Lung (tissue), 12 donors: ENCODE data around the gene KIAA0319L. TPM values are rescaled to one million over a fixed set of nuclear protein-coding genes. Genes with fewer than 3 reads are reported as not detected.

Experiments used
- ATAC-seq: fragments of 200-7000 bp; cut with Tn5 transposase; one replicate; pipeline ENCODE4 v1.9.1; 2020; ENCODE audit warnings: moderate number of reproducible peaks; ENCODE audit not compliant: insufficient read depth, low FRiP score
- DNase-seq, 3 donors: peaks; one replicate each; pipeline ENCODE4 v3.0.0-alpha.2; 2013 to 2017
- H3K27ac ChIP-seq, 2 donors: one replicate each; pipeline ENCODE4 v1.5.1; 2013; ENCODE audit warnings: mild to moderate bottlenecking in 2 of 2, moderate library complexity in 2 of 2, control low read depth in 1 of 2, inconsistent platforms in 1 of 2, low read depth in 1 of 2, low read length in 1 of 2
- H3K27me3 ChIP-seq, 3 donors: one replicate each; pipeline ENCODE4 v1.5.1; 2013; ENCODE audit warnings: low read length in 2 of 3; ENCODE audit not compliant: control insufficient read depth in 3 of 3, insufficient read depth in 3 of 3
- H3K36me3 ChIP-seq, 4 donors: one replicate each; pipeline ENCODE4 v1.5.1; 2013; ENCODE audit warnings: low read length in 4 of 4, mild to moderate bottlenecking in 1 of 4, moderate library complexity in 1 of 4; ENCODE audit not compliant: control insufficient read depth in 4 of 4, insufficient read depth in 4 of 4
- H3K4me1 ChIP-seq, 5 donors: one replicate each; pipeline ENCODE4 v1.5.1; 2013; ENCODE audit warnings: low read length in 5 of 5, mild to moderate bottlenecking in 2 of 5, moderate library complexity in 1 of 5; ENCODE audit not compliant: control insufficient read depth in 5 of 5, insufficient read depth in 5 of 5
- H3K4me3 ChIP-seq: one replicate; pipeline ENCODE4 v1.5.1; 2013; ENCODE audit warnings: mild to moderate bottlenecking, control low read depth, moderate library complexity
- H3K9ac ChIP-seq, 2 donors: one replicate each; pipeline ENCODE4 v1.5.1; 2013; ENCODE audit warnings: low read length in 2 of 2, control low read depth in 1 of 2; ENCODE audit not compliant: insufficient read depth in 1 of 2
- H3K9me3 ChIP-seq, 4 donors: one replicate each; pipeline ENCODE4 v1.5.1; 2013; ENCODE audit warnings: low read length in 3 of 4, mild to moderate bottlenecking in 1 of 4, moderate library complexity in 1 of 4; ENCODE audit not compliant: control insufficient read depth in 4 of 4, insufficient read depth in 3 of 4
- WGBS, 2 donors: extraction: QIAGEN DNeasy Blood & Tissue Kit; methylation state at CpG; one replicate each; pipeline ENCODE4 v1.1.7; 2013; 5-methylcytosine and 5-hydroxymethylcytosine counted together
- polyA plus RNA-seq, 2 donors: library from polyadenylated mRNA; stranded (reverse); fragments of 200-250 nt; gene quantifications; one replicate each; pipeline ENCODE4 v1.2.1, GENCODE V29; 2013
- total RNA-seq, 2 donors: library from RNA; depleted of rRNA in 1 of 2; stranded (reverse); fragments of >200 nt in 1 of 2; gene quantifications; one replicate each; pipeline ENCODE4 v1.2.1, GENCODE V29; 2014 to 2021
- TF ChIP-seq, protein P1 (sequence below): IDR thresholded peaks from 2 replicates; pipeline ENCODE4 v1.5.1; 2012; ENCODE audit warnings: mild to moderate bottlenecking; ENCODE audit errors: control extremely low read depth, extremely low read depth
- donor health status: control.
- donor health status: control.
- donor health status: Bipolar disorder and iron deficiency.
- donor health status: healthy.
- donor health status: DM: yes; HTN: yes; CAD: no.

KIAA0319L gene
- total and polyA plus RNA-seq, 4 donors, result 20.3 to 121 (median 60.9) TPM

DNA sequence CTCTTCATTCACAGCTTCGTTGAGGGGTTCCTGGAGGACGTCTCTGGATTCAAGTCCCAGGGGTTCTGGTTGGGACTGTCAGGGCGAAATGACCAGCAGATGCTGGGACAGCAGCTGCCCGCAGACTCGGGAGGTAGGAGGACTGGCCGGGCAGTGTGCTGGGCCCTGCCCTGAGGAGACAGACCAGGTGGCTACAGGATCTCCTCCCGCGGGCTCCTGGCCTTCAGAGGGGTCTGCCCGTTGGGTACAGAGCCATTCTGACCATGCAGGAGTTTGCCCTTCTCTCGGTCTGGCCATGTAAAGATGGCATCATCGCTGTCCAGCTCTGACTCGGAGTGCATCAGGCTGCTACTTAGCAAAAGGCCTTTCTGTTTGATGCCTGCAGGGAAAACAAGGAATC, 122.5 kb downstream of the KIAA0319L start:
- 92 to 94% methylated on average over 12 of the region's 12 CpGs for WGBS, 2 donors
- H3K4me3 ChIP-seq, result no peak overlapping the region
- no peaks in the 10 kb centered on the region for H3K4me1 ChIP-seq
- ATAC-seq (no peak), DNase-seq (no peak)
- H3K9me3 ChIP-seq, result no peaks in the 10 kb centered on the region
- TF ChIP-seq, protein P1, sequence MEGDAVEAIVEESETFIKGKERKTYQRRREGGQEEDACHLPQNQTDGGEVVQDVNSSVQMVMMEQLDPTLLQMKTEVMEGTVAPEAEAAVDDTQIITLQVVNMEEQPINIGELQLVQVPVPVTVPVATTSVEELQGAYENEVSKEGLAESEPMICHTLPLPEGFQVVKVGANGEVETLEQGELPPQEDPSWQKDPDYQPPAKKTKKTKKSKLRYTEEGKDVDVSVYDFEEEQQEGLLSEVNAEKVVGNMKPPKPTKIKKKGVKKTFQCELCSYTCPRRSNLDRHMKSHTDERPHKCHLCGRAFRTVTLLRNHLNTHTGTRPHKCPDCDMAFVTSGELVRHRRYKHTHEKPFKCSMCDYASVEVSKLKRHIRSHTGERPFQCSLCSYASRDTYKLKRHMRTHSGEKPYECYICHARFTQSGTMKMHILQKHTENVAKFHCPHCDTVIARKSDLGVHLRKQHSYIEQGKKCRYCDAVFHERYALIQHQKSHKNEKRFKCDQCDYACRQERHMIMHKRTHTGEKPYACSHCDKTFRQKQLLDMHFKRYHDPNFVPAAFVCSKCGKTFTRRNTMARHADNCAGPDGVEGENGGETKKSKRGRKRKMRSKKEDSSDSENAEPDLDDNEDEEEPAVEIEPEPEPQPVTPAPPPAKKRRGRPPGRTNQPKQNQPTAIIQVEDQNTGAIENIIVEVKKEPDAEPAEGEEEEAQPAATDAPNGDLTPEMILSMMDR, result no peak
- H3K27ac ChIP-seq, result no peak overlapping the region
- no peak overlapping the region for H3K9ac ChIP-seq
- H3K27me3 ChIP-seq, result no peaks in the 10 kb centered on the region
- peaks cover 6 to 47% (median 26%) of the 10 kb centered on the region in 4 donors for H3K36me3 ChIP-seq

DNA sequence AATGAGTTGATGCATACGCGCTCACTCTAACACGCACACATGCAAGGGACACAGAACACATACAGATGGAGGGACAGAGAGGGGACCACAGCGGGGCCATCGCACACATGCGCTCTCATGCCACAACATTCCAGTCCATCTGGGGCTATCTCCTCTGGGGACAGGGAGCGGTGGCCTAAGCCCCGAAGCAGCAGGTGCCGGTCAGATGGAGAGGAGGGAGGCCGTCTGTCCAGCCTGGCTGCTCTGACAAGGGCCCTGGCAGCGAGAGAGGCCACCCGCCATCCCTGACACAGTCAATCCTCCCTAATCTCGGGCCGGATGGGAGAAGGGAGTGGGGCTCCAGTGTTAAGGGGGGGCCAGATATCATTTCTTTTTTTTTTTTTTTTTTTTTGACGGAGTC, 123.5 kb downstream of the KIAA0319L start:
- Histone ChIP-seq H3K9ac (no peak overlapping the region), H3K36me3 (peaks cover 6 to 47% (median 22%) of the 10 kb centered on the region in 4 donors), H3K4me3 (no peak overlapping the region), H3K27ac (no peak overlapping the region), H3K27me3 (no peaks in the 10 kb centered on the region), H3K4me1 (no peaks in the 10 kb centered on the region), H3K9me3 (no peaks in the 10 kb centered on the region)
- DNase-seq, result no peak
- no peak for ATAC-seq
- TF ChIP-seq, protein P1, result no peak
- 95 to 96% methylated on average over 14 of the region's 15 CpGs for WGBS, 2 donors

DNA sequence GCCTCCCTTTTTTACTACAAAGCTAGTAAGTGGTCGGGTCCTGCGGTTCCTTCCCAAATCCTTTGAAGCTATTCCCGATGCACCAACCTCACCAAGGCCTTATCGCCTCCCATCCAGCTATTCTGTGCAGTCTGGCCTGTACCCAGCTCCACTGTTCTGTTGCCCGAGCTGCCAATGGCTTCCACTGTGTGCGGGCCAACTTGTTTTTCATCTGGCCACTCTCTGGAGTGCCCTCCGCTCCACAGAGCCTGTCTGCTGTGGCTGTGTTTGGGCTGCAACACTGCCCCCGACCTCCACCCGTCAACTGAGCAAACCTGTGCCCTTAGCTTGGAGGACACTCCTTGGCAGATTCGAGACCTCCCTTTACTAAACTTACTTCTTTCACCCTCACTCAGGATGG, 125.0 kb downstream of the KIAA0319L start:
- WGBS, 2 donors, result 95 to 97% methylated on average over 10 of the region's 10 CpGs
- Histone ChIP-seq H3K9ac (no peak overlapping the region), H3K9me3 (no peaks in the 10 kb centered on the region), H3K4me1 (no peaks in the 10 kb centered on the region), H3K27ac (no peak overlapping the region), H3K36me3 (peaks cover 4 to 42% (median 20%) of the 10 kb centered on the region in 4 donors), H3K4me3 (no peak overlapping the region), H3K27me3 (no peaks in the 10 kb centered on the region)
- TF ChIP-seq, protein P1, result no peak
- no peak for ATAC-seq
- DNase-seq, result no peak

DNA sequence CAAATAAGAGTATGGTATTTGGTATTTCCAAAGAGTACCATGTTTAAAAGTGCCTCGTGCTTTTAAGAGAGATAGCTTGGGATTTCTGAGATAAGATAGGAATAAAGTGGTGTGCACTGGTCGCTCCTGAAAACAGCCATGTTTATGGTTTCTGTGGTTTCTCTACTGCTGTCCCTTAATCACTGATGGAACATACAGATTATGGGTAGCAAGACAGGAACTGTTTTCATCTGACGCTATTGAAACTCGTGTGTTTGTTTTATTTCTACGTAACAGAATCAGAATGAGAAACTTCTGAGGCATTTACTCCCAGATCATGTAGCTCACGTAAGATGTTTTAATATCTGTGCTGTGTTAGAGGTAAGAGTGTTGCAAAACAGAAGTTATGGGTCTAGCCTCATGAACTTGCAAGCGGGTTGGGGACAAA, 126.0 kb downstream of the KIAA0319L start:
- Histone ChIP-seq H3K27me3 (no peaks in the 10 kb centered on the region), H3K4me1 (no peaks in the 10 kb centered on the region), H3K9ac (no peak overlapping the region), H3K27ac (no peak overlapping the region), H3K4me3 (no peak overlapping the region), H3K9me3 (no peaks in the 10 kb centered on the region), H3K36me3 (peaks cover 4 to 33% (median 15%) of the 10 kb centered on the region in 4 donors)
- TF ChIP-seq, protein P1, result no peak
- 56 to 77% methylated on average over 7 of the region's 7 CpGs for WGBS, 2 donors
- no peak for ATAC-seq
- DNase-seq, result no peak
